Measurements from ENCODE around the gene SYAP1.

GRCh38 chrX:16733013-16733412, 13.6 kb downstream of the SYAP1 start:
- no peak for TF ChIP-seq CTCF (IDR thresholded peaks at IDR 0.05; ENCODE audit: control extremely low read depth in 1 of 3, insufficient read depth in 1 of 3, low read depth in 1 of 3, low read length in 3 of 3)
- TF ChIP-seq SP1 (IDR thresholded peaks at IDR 0.05; ENCODE audit: low read depth, low read length) = no peak
- TF ChIP-seq TAF7 (optimal IDR thresholded peaks at IDR 0.05; ENCODE audit: borderline replicate concordance, low read depth, low read length) = no peak
- TF ChIP-seq ATF3 (IDR thresholded peaks at IDR 0.05; ENCODE audit: insufficient read depth, low read depth, low read length) = no peak
